ENCODE measurements around the gene TUBB1. TPM values are rescaled to one million over a fixed set of nuclear protein-coding genes. Genes with fewer than 3 reads are reported as not detected.

The TUBB1 gene
- not detected in 2 replicates for total RNA-seq

- TF ChIP-seq CTCF (IDR thresholded peaks at IDR 0.05; ENCODE audit: insufficient read depth, low read length, poor library complexity, severe bottlenecking) = no peak
- Histone ChIP-seq H3K27me3 (ENCODE audit: control insufficient read depth, insufficient read depth, low read length) (no peaks in the 10 kb centered on the region), H3K4me3 (ENCODE audit: low read depth, low read length) (no peak within 1 kb of the TSS), H3K36me3 (ENCODE audit: control insufficient read depth, insufficient read depth, low read length) (peaks cover 1% of the 10 kb centered on the region)
- no peak for DNase-seq (ENCODE audit: low read depth)
Measured at GRCh38 chr20:59019217-59019616, at the start of gene TUBB1. Gene TUBB1 (plus strand): TSS chr20:59019429. CDS start chr20:59019523, 94 bp downstream.

- no peak for DNase-seq (ENCODE audit: low read depth)
- no peaks in the 10 kb centered on the region for H3K27me3 ChIP-seq (ENCODE audit: control insufficient read depth, insufficient read depth, low read length)
- no peak for TF ChIP-seq CTCF (IDR thresholded peaks at IDR 0.05; ENCODE audit: insufficient read depth, low read length, poor library complexity, severe bottlenecking)
- no peaks in the 10 kb centered on the region for H3K36me3 ChIP-seq (ENCODE audit: control insufficient read depth, insufficient read depth, low read length)
- no peak overlapping the region for H3K4me3 ChIP-seq (ENCODE audit: low read depth, low read length)
Measured at GRCh38 chr20:58969439-58969838, 49.8 kb upstream of the TUBB1 start.

- no peak for DNase-seq (ENCODE audit: low read depth)
- TF ChIP-seq CTCF (IDR thresholded peaks at IDR 0.05; ENCODE audit: insufficient read depth, low read length, poor library complexity, severe bottlenecking) = no peak
- H3K4me3 ChIP-seq (ENCODE audit: low read depth, low read length) = no peak overlapping the region
- no peaks in the 10 kb centered on the region for H3K27me3 ChIP-seq (ENCODE audit: control insufficient read depth, insufficient read depth, low read length)
- H3K36me3 ChIP-seq (ENCODE audit: control insufficient read depth, insufficient read depth, low read length) = no peaks in the 10 kb centered on the region
Measured at GRCh38 chr20:58970146-58970545, 49.1 kb upstream of the TUBB1 start.

- no peaks in the 10 kb centered on the region for H3K36me3 ChIP-seq (ENCODE audit: control insufficient read depth, insufficient read depth, low read length)
- H3K4me3 ChIP-seq (ENCODE audit: low read depth, low read length) = no peak overlapping the region
- no peaks in the 10 kb centered on the region for H3K27me3 ChIP-seq (ENCODE audit: control insufficient read depth, insufficient read depth, low read length)
- DNase-seq (ENCODE audit: low read depth) = no peak
- no peak for TF ChIP-seq CTCF (IDR thresholded peaks at IDR 0.05; ENCODE audit: insufficient read depth, low read length, poor library complexity, severe bottlenecking)
Measured at GRCh38 chr20:58971429-58971828, 47.8 kb upstream of the TUBB1 start.

- no peaks in the 10 kb centered on the region for H3K36me3 ChIP-seq (ENCODE audit: control insufficient read depth, insufficient read depth, low read length)
- no peak for TF ChIP-seq CTCF (IDR thresholded peaks at IDR 0.05; ENCODE audit: insufficient read depth, low read length, poor library complexity, severe bottlenecking)
- DNase-seq (ENCODE audit: low read depth) = no peak
- no peak overlapping the region for H3K4me3 ChIP-seq (ENCODE audit: low read depth, low read length)
- no peaks in the 10 kb centered on the region for H3K27me3 ChIP-seq (ENCODE audit: control insufficient read depth, insufficient read depth, low read length)
Measured at GRCh38 chr20:58973179-58973578, 46.0 kb upstream of the TUBB1 start.

GRCh38 chr20:58973866-58974265 is 45.4 kb upstream of the TUBB1 start:
- Histone ChIP-seq H3K27me3 (ENCODE audit: control insufficient read depth, insufficient read depth, low read length) (no peaks in the 10 kb centered on the region), H3K36me3 (ENCODE audit: control insufficient read depth, insufficient read depth, low read length) (no peaks in the 10 kb centered on the region), H3K4me3 (ENCODE audit: low read depth, low read length) (no peak overlapping the region)
- TF ChIP-seq CTCF (IDR thresholded peaks at IDR 0.05; ENCODE audit: insufficient read depth, low read length, poor library complexity, severe bottlenecking) = no peak
- DNase-seq (ENCODE audit: low read depth) = no peak

All from kidney epithelial cell (primary cell).